B cell (primary cell): ENCODE data around the gene PLCG2. TPM values are rescaled to one million over a fixed set of nuclear protein-coding genes. Genes with fewer than 3 reads are reported as not detected.

Experiments
- ATAC-seq: fragments of 200-7000 bp; cut with Tn5 transposase; one replicate; pipeline ENCODE4 v1.10.0; 2021; ENCODE audit warnings: low read depth, mild to moderate bottlenecking, moderate number of reproducible peaks, moderate library complexity
- CTCF ChIA-PET: fragments of 350-600 bp; sonication (Branson Sonifier 250); formaldehyde crosslinking; loops from one replicate; lab custom pipeline; 2021; ENCODE audit warnings: antibody characterized with exemption, inconsistent platforms; lab: Charles Lee
- POLR2A ChIA-PET: fragments of 350-600 bp; sonication (Branson Sonifier 250); formaldehyde crosslinking; loops from one replicate; lab custom pipeline; 2021; ENCODE audit warnings: antibody characterized with exemption; lab: Charles Lee
- DNase-seq: peaks from one replicate; pipeline ENCODE4 v3.0.0; 2013
- H2AFZ ChIP-seq: 2 replicates; pipeline ENCODE4 v1.6.1; 2012; ENCODE audit warnings: mild to moderate bottlenecking, low read depth, low read length; ENCODE audit not compliant: insufficient read depth, poor library complexity, severe bottlenecking
- H3K27ac ChIP-seq, 2 donors: 1 replicate in 1 of 2; 2 replicates in 1 of 2; pipeline ENCODE4 v1.5.1; 2012 to 2013; ENCODE audit warnings: low read length in 2 of 2, mild to moderate bottlenecking in 2 of 2, moderate library complexity in 1 of 2
- H3K27me3 ChIP-seq, 4 experiments: fragments of 200-600 bp in 1 of 4; sonication (generic) in 1 of 4; replicated peaks in 1 of 4; 1 replicate in 2 of 4; 2 replicates in 2 of 4; pipeline versions ENCODE4 v1.6.1 to v1.7.0; 2013 to 2016; ENCODE audit warnings: low read length in 3 of 4, mild to moderate bottlenecking in 2 of 4, mixed read lengths in 1 of 4, moderate library complexity in 1 of 4; ENCODE audit not compliant: insufficient read depth in 4 of 4, control insufficient read depth in 3 of 4; ENCODE audit errors: control extremely low read depth in 1 of 4
- H3K36me3 ChIP-seq, 2 experiments: replicated peaks in 1 of 2; 1 replicate in 1 of 2; 2 replicates in 1 of 2; pipeline versions ENCODE4 v1.6.1 to v1.7.1; 2013; ENCODE audit warnings: low read length in 1 of 2; ENCODE audit not compliant: insufficient read depth in 2 of 2, control insufficient read depth in 1 of 2; ENCODE audit errors: control extremely low read depth in 1 of 2, extremely low read depth in 1 of 2
- H3K4me1 ChIP-seq, 2 donors: fragments of 200-600 bp in 1 of 2; sonication (generic) in 1 of 2; 1 replicate in 1 of 2; 2 replicates in 1 of 2; pipeline versions ENCODE4 v1.5.1 to v1.6.1; 2013 to 2017; ENCODE audit warnings: low read length in 2 of 2; ENCODE audit not compliant: control insufficient read depth in 2 of 2, insufficient read depth in 2 of 2
- H3K4me2 ChIP-seq: replicated peaks from 2 replicates; pipeline ENCODE3; 2012; ENCODE audit warnings: mild to moderate bottlenecking, low read depth, low read length; ENCODE audit not compliant: poor library complexity, severe bottlenecking
- H3K4me3 ChIP-seq, 5 experiments: fragments of 200-600 bp in 1 of 5; sonication (generic) in 1 of 5; 1 replicate in 3 of 5; 2 replicates in 2 of 5; pipeline versions ENCODE4 v1.5.1 to v1.7.0; 2011 to 2016; ENCODE audit warnings: low read length in 4 of 5, mild to moderate bottlenecking in 4 of 5, low read depth in 2 of 5, control low read depth in 1 of 5, moderate library complexity in 1 of 5; ENCODE audit not compliant: insufficient read depth in 1 of 5; ENCODE audit errors: control extremely low read depth in 1 of 5, extremely low read depth in 1 of 5
- H3K79me2 ChIP-seq: fragments of 200-600 bp; sonication (generic); one replicate; pipeline ENCODE4 v1.6.0; 2016; ENCODE audit warnings: low read length; ENCODE audit not compliant: control insufficient read depth, insufficient read depth
- H3K9ac ChIP-seq: fragments of 200-600 bp; sonication (generic); 2 replicates; pipeline ENCODE4 v1.6.1; 2017; ENCODE audit warnings: mild to moderate bottlenecking, low read length, moderate library complexity
- H3K9me3 ChIP-seq, 3 donors: one replicate each; pipeline versions ENCODE4 v1.6.1 to v1.7.1; 2013; ENCODE audit warnings: low read length in 2 of 3; ENCODE audit not compliant: control insufficient read depth in 2 of 3, insufficient read depth in 1 of 3; ENCODE audit errors: control extremely low read depth in 1 of 3
- H4K20me1 ChIP-seq: 2 replicates; pipeline ENCODE4 v1.6.0; 2012; ENCODE audit warnings: mild to moderate bottlenecking, low read length; ENCODE audit not compliant: insufficient read depth, control insufficient read depth, poor library complexity, severe bottlenecking
- H3K27ac Mint-ChIP-seq: one replicate; pipeline ENCODE4 v1.8.0; 2021; ENCODE audit warnings: mixed read lengths
- H3K27me3 Mint-ChIP-seq: one replicate; pipeline ENCODE4 v1.8.0; 2021; ENCODE audit warnings: mixed read lengths
- H3K4me1 Mint-ChIP-seq: one replicate; pipeline ENCODE4 v1.8.0; 2021; ENCODE audit warnings: mixed read lengths
- H3K4me3 Mint-ChIP-seq: one replicate; pipeline ENCODE4 v1.8.0; 2021; ENCODE audit warnings: mixed read lengths
- H3K9me3 Mint-ChIP-seq: one replicate; pipeline ENCODE4 v1.8.0; 2022; ENCODE audit warnings: mixed read lengths; ENCODE audit not compliant: insufficient read depth
- CTCF ChIP-seq: fragments of 200-600 bp; IDR thresholded peaks from one replicate; pipeline ENCODE4 v1.8.0; 2022; ENCODE audit warnings: antibody characterized with exemption, mild to moderate bottlenecking
- EZH2 ChIP-seq: IDR thresholded peaks from 2 replicates; pipeline ENCODE4 v1.6.1; 2012; ENCODE audit warnings: borderline replicate concordance, low read depth, mild to moderate bottlenecking, moderate library complexity, low read length; ENCODE audit not compliant: insufficient read depth, poor library complexity, severe bottlenecking
- WGBS: methylation state at CpG from one replicate; pipeline ENCODE4 v1.1.5; 2013; ENCODE audit warnings: missing lambda C conversion rate; ENCODE audit not compliant: insufficient coverage; 5-methylcytosine and 5-hydroxymethylcytosine counted together
- intact Hi-C: fragments of 100-400 bp; cut with micrococcal nuclease; formaldehyde crosslinking; loops from one replicate; pipeline ENCODE4 v1.10.0; 2022
- polyA plus RNA-seq: library from polyadenylated mRNA; depleted of rRNA; stranded (reverse); fragments of >200 nt; gene quantifications from 2 replicates; pipeline ENCODE4 v1.2.3, GENCODE V29; 2012
- total RNA-seq, 2 donors: library from RNA; stranded (reverse); fragments of 120-200 nt in 1 of 2; gene quantifications; 1 replicate in 1 of 2; 2 replicates in 1 of 2; pipeline versions ENCODE4 v1.2.3 to v1.2.4, GENCODE V29; 2013 to 2022

The PLCG2 gene
- total and polyA plus RNA-seq, 2 donors (not counting 1 experiment from before 2014, with no cell fraction given): 194 to 812 TPM

GRCh38 chr16:81734632-81735434, 44.3 kb upstream of the PLCG2 start:
- Mint-ChIP-seq H3K4me1 (peaks cover 36% of the 10 kb centered on the region), H3K27ac (no peak overlapping the region), H3K9me3 (no peaks in the 10 kb centered on the region), H3K27me3 (no peaks in the 10 kb centered on the region), H3K4me3 (no peak overlapping the region)
- 100% methylated on average over 5 of the region's 6 CpGs for WGBS
- no peaks in the 10 kb centered on the region for H3K9me3 ChIP-seq
- no peak overlapping the region for H3K4me2 ChIP-seq
- peaks cover 30 to 36% of the 10 kb centered on the region in 2 donors for H3K4me1 ChIP-seq
- H3K27ac ChIP-seq: no peak overlapping the region
- no peaks in the 10 kb centered on the region for H3K27me3 ChIP-seq
- H3K36me3 ChIP-seq: no peaks in the 10 kb centered on the region
- no peak for DNase-seq
- intact Hi-C loops: no loop called here
- H4K20me1 ChIP-seq: no peaks in the 10 kb centered on the region
- ChIA-PET CTCF (interaction anchor here (0.5 to 10.4 kb wide), 8 partner anchors 10 to 700 kb away, joined by 3 to 128 read pairs (median 4); no protein-coding TSS in a partner anchor), POLR2A (interaction anchor here (0.7 kb wide), 2 partner anchors 92 to 135 kb away, joined by 3 read pairs; no protein-coding TSS in a partner anchor)
- H2AFZ ChIP-seq: no peak overlapping the region
- no peak overlapping the region for H3K4me3 ChIP-seq
- H3K79me2 ChIP-seq: peaks cover 14% of the 10 kb centered on the region
- no peak for ATAC-seq
- H3K9ac ChIP-seq: no peak overlapping the region
- TF ChIP-seq CTCF (no peak), EZH2 (no peak)
